ENCODE measurements around the gene BMX. TPM values are rescaled to one million over a fixed set of nuclear protein-coding genes. Genes with fewer than 3 reads are reported as not detected.

BMX gene
- total and polyA plus RNA-seq, 2 donors: 3.3 to 4.8 TPM

DNA sequence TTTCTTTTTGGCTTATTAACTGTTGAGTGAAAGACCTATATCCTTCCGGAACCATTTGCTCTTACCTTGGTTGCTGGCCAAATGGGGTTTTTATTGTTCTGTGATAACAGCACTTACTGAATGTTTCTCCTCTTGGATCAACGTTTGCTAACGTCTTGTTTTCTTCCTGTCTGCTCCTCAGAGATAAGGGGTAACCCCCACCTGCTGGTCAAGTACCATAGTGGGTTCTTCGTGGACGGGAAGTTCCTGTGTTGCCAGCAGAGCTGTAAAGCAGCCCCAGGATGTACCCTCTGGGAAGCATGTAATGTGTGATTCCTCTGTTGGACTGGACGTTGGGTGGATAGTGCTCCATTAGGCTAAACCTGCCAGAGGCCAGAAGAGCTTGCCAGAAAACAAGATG is 15.3 kb downstream of the BMX start:
- DNase-seq (ENCODE audit: extremely low spot score): no peak
- Histone ChIP-seq H3K27ac (ENCODE audit: low read depth) (no peak overlapping the region), H3K4me1 (ENCODE audit: insufficient read depth) (no peaks in the 10 kb centered on the region), H3K4me3 (ENCODE audit: low read depth, low read length) (no peak overlapping the region), H3K36me3 (ENCODE audit: insufficient read depth) (no peaks in the 10 kb centered on the region)
- 24% methylated on average over 6 of the region's 6 CpGs for WGBS

GRCh38 chrX:15522464-15522863 is 21.9 kb downstream of the BMX start:
- no peak overlapping the region for H3K4me3 ChIP-seq (ENCODE audit: low read depth, low read length)
- H3K27ac ChIP-seq (ENCODE audit: low read depth): no peak overlapping the region
- no peak for DNase-seq (ENCODE audit: extremely low spot score)
- no peaks in the 10 kb centered on the region for H3K4me1 ChIP-seq (ENCODE audit: insufficient read depth)
- H3K36me3 ChIP-seq (ENCODE audit: insufficient read depth): no peaks in the 10 kb centered on the region
- WGBS: 57% methylated on average over 3 of the region's 3 CpGs

DNA sequence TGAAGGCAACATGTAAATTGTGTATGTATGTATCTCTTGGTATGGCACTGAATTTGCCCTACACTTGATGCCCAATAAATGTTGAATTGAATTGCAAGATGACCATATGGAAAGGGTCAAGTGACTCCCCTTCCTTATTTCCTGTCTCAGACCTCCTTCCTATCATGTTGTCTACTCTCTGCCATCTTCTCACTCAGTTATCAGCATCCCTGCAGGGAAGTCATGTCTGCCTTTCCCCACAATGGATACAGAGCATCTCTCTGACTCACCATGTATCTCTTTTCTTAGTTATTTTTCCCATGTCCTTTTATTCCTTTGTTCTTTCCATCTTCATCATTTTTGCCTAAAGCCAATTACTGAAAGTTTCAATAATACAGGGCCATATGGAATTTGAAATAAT is 22.5 kb downstream of the BMX start:
- DNase-seq (ENCODE audit: extremely low spot score): no peak
- Histone ChIP-seq H3K27ac (ENCODE audit: low read depth) (no peak overlapping the region), H3K36me3 (ENCODE audit: insufficient read depth) (no peaks in the 10 kb centered on the region), H3K4me3 (ENCODE audit: low read depth, low read length) (no peak overlapping the region), H3K4me1 (ENCODE audit: insufficient read depth) (no peaks in the 10 kb centered on the region)

- no peak for DNase-seq (ENCODE audit: extremely low spot score)
- Histone ChIP-seq H3K27ac (ENCODE audit: low read depth) (no peak overlapping the region), H3K4me3 (ENCODE audit: low read depth, low read length) (no peak overlapping the region), H3K4me1 (ENCODE audit: insufficient read depth) (no peaks in the 10 kb centered on the region), H3K36me3 (ENCODE audit: insufficient read depth) (no peaks in the 10 kb centered on the region)
Measured at GRCh38 chrX:15524417-15524816, 23.8 kb downstream of the BMX start.

- H3K4me1 ChIP-seq (ENCODE audit: insufficient read depth): no peaks in the 10 kb centered on the region
- DNase-seq (ENCODE audit: extremely low spot score): no peak
- H3K27ac ChIP-seq (ENCODE audit: low read depth): no peak overlapping the region
- H3K4me3 ChIP-seq (ENCODE audit: low read depth, low read length): no peak overlapping the region
- H3K36me3 ChIP-seq (ENCODE audit: insufficient read depth): no peaks in the 10 kb centered on the region
- WGBS: 80% methylated on average over 8 of the region's 8 CpGs
Measured at GRCh38 chrX:15525664-15526416, 25.2 kb downstream of the BMX start.

DNA sequence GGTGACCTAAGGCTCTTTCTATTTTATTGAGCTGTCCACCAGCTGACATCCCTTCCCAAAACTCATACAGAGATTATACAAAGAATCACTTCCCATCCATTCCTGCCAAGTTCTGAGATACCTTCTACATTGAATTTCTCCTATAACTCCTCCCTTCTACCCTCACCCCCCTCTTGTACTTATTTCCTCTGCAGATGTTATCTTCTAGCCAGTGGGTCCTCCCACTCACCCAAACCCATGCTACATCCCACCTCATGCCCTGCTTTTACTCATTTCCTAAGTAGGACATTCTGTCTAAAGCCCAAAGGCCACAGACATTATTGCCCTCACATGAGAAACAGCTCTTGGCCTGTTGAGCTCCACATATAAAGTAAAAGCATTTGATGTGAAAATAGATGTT is 28.6 kb downstream of the BMX start:
- H3K27ac ChIP-seq (ENCODE audit: low read depth): no peak overlapping the region
- no peak overlapping the region for H3K4me3 ChIP-seq (ENCODE audit: low read depth, low read length)
- H3K36me3 ChIP-seq (ENCODE audit: insufficient read depth): no peaks in the 10 kb centered on the region
- no peak for DNase-seq (ENCODE audit: extremely low spot score)
- no peaks in the 10 kb centered on the region for H3K4me1 ChIP-seq (ENCODE audit: insufficient read depth)

- no peak overlapping the region for H3K4me3 ChIP-seq (ENCODE audit: low read depth, low read length)
- H3K4me1 ChIP-seq (ENCODE audit: insufficient read depth): no peaks in the 10 kb centered on the region
- no peak for DNase-seq (ENCODE audit: extremely low spot score)
- WGBS: 82% methylated on average over 6 of the region's 6 CpGs
- H3K36me3 ChIP-seq (ENCODE audit: insufficient read depth): no peaks in the 10 kb centered on the region
- no peak overlapping the region for H3K27ac ChIP-seq (ENCODE audit: low read depth)
Measured at GRCh38 chrX:15530318-15530717, 29.7 kb downstream of the BMX start.

GRCh38 chrX:15546745-15547144 is 46.1 kb downstream of the BMX start:
- DNase-seq (ENCODE audit: extremely low spot score): no peak
- 67% methylated on average over 5 of the region's 5 CpGs for WGBS
- H3K4me3 ChIP-seq (ENCODE audit: low read depth, low read length): no peak overlapping the region
- H3K4me1 ChIP-seq (ENCODE audit: insufficient read depth): no peaks in the 10 kb centered on the region
- no peak overlapping the region for H3K27ac ChIP-seq (ENCODE audit: low read depth)
- H3K36me3 ChIP-seq (ENCODE audit: insufficient read depth): no peaks in the 10 kb centered on the region

- Histone ChIP-seq H3K4me3 (ENCODE audit: low read depth, low read length) (no peak overlapping the region), H3K36me3 (ENCODE audit: insufficient read depth) (no peaks in the 10 kb centered on the region), H3K4me1 (ENCODE audit: insufficient read depth) (no peaks in the 10 kb centered on the region), H3K27ac (ENCODE audit: low read depth) (no peak overlapping the region)
- DNase-seq (ENCODE audit: extremely low spot score): no peak
- WGBS: 90% methylated on average over 2 of the region's 2 CpGs
Measured at GRCh38 chrX:15547356-15547755, 46.7 kb downstream of the BMX start.

GRCh38 chrX:15549189-15550012 is 48.8 kb downstream of the BMX start:
- no peaks in the 10 kb centered on the region for H3K4me1 ChIP-seq (ENCODE audit: insufficient read depth)
- no peaks in the 10 kb centered on the region for H3K36me3 ChIP-seq (ENCODE audit: insufficient read depth)
- 77% methylated on average over 8 of the region's 8 CpGs for WGBS
- H3K27ac ChIP-seq (ENCODE audit: low read depth): no peak overlapping the region
- DNase-seq (ENCODE audit: extremely low spot score): no peak
- H3K4me3 ChIP-seq (ENCODE audit: low read depth, low read length): no peak overlapping the region

GRCh38 chrX:15559227-15559626 is 58.6 kb downstream of the BMX start:
- 92% methylated on average over 3 of the region's 3 CpGs for WGBS
- H3K27ac ChIP-seq (ENCODE audit: low read depth): no peak overlapping the region

DNA sequence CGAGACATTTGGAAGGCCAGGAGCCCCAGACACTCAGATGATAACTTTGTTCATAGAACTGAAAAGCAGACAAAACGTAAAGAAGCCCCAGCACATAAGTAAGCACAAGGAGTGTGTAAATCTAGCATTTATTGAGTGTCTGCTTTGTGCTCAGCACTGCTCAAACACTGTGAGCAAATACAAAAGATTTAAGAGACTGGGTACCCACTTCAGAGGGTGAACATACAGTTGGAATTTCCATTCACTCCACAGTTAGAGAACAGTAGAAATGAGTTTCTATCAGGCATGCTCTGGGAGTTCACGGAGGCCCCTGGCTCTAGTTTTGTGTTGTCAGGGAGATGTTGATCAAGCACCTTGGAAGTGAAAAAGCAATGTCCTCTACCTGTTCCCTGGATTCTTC is 60.3 kb downstream of the BMX start:
- H3K4me1 ChIP-seq (ENCODE audit: insufficient read depth): no peaks in the 10 kb centered on the region
- no peak for DNase-seq (ENCODE audit: extremely low spot score)
- WGBS: 89% methylated on average over 3 of the region's 3 CpGs
- H3K36me3 ChIP-seq (ENCODE audit: insufficient read depth): no peaks in the 10 kb centered on the region
- H3K27ac ChIP-seq (ENCODE audit: low read depth): no peak overlapping the region
- H3K4me3 ChIP-seq (ENCODE audit: low read depth, low read length): no peak overlapping the region

More at GRCh38 chrX:15559227-15559626, 58.6 kb downstream of the BMX start:
- no peaks in the 10 kb centered on the region for H3K4me1 ChIP-seq (ENCODE audit: insufficient read depth)
- DNase-seq (ENCODE audit: extremely low spot score): no peak
- H3K36me3 ChIP-seq (ENCODE audit: insufficient read depth): no peaks in the 10 kb centered on the region
- no peak overlapping the region for H3K4me3 ChIP-seq (ENCODE audit: low read depth, low read length)

DNA sequence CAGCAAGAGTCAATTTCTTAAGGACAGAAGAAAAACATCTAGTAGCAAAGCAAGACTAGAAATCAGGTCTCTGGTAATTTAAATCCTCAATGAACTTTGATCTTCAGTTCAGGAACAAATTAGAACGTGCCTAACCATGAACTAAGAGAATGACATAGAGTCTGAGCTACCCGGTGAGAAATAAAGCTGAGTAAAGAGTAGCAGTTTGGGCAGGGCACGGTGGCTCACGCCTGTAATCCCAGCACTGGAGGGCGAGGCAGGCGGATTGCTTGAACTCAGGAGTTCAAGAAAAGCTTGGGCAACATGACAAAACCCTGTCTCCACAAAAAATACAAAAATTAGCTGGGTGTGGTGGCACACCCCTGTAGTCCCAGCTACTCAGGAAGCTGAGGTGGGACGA is 62.4 kb downstream of the BMX start:
- WGBS: 75% methylated on average over 7 of the region's 7 CpGs
- no peaks in the 10 kb centered on the region for H3K36me3 ChIP-seq (ENCODE audit: insufficient read depth)
- no peak overlapping the region for H3K27ac ChIP-seq (ENCODE audit: low read depth)
- no peak for DNase-seq (ENCODE audit: extremely low spot score)
- no peak overlapping the region for H3K4me3 ChIP-seq (ENCODE audit: low read depth, low read length)
- H3K4me1 ChIP-seq (ENCODE audit: insufficient read depth): no peaks in the 10 kb centered on the region

GRCh38 chrX:15564981-15565579 is 64.5 kb downstream of the BMX start:
- H3K27ac ChIP-seq (ENCODE audit: low read depth): no peak overlapping the region
- no peaks in the 10 kb centered on the region for H3K36me3 ChIP-seq (ENCODE audit: insufficient read depth)
- H3K4me1 ChIP-seq (ENCODE audit: insufficient read depth): no peaks in the 10 kb centered on the region
- DNase-seq (ENCODE audit: extremely low spot score): peak; percentile 18
- no peak overlapping the region for H3K4me3 ChIP-seq (ENCODE audit: low read depth, low read length)
- WGBS: 10% methylated on average over 5 of the region's 5 CpGs
